ENCODE results near the gene STK10. TPM values are rescaled to one million over a fixed set of nuclear protein-coding genes. Genes with fewer than 3 reads are reported as not detected.

STK10 gene
- total and polyA plus RNA-seq, 2 experiments from 2014 or later: 21.2 to 28.9 TPM

- no peaks in the 10 kb centered on the region for H3F3A ChIP-seq (ENCODE audit: insufficient read depth)
- no peak overlapping the region for H3K9ac ChIP-seq
- in situ Hi-C loops (cut with MboI): loop anchor here (10.0 to 25.0 kb wide), 3 partner anchors 123 to 626 kb away; partner anchors contain the start of gene FGF18
- DNase-seq: no peak
- TF ChIP-seq EZH2 (IDR thresholded peaks at IDR 0.05; ENCODE audit: insufficient read depth, poor library complexity, severe bottlenecking): no peak
- TF ChIP-seq EZH2phosphoT487 (IDR thresholded peaks at IDR 0.05; ENCODE audit: insufficient read depth, low read depth): no peak
- H3K27ac ChIP-seq: no peak overlapping the region
- H3K9me2 ChIP-seq (ENCODE audit: insufficient read depth): no peaks in the 10 kb centered on the region
- no peak overlapping the region for H3K4me3 ChIP-seq
- H3K4me1 ChIP-seq (ENCODE audit: insufficient read depth): no peaks in the 10 kb centered on the region
- H4K20me1 ChIP-seq (ENCODE audit: insufficient read depth): no peaks in the 10 kb centered on the region
- H3K27me3 ChIP-seq (replicated peaks; ENCODE audit: insufficient read depth): no peaks in the 10 kb centered on the region
- no peak overlapping the region for H2AFZ ChIP-seq
- no peaks in the 10 kb centered on the region for H3K36me3 ChIP-seq (ENCODE audit: low read depth)
- no peak overlapping the region for H3K4me2 ChIP-seq (ENCODE audit: unreplicated experiment)
- 77 to 81% methylated on average over 3 of the region's 3 CpGs for WGBS, 2 experiments (ENCODE audit: low coverage in 1 of 2, low lambda C conversion rate in 2 of 2, missing lambda C conversion rate in 2 of 2)
- no peaks in the 10 kb centered on the region for H3K79me2 ChIP-seq (ENCODE audit: insufficient read depth)
- no peaks in the 10 kb centered on the region for H3K9me3 ChIP-seq (ENCODE audit: low read depth)
These were observed 149.9 kb downstream of the STK10 start for GRCh38 chr5:172038167-172038566.

- Histone ChIP-seq H3K4me1 (ENCODE audit: insufficient read depth) (no peaks in the 10 kb centered on the region), H3F3A (ENCODE audit: insufficient read depth) (no peaks in the 10 kb centered on the region), H3K9me2 (ENCODE audit: insufficient read depth) (no peaks in the 10 kb centered on the region), H3K9me3 (ENCODE audit: low read depth) (no peaks in the 10 kb centered on the region), H4K20me1 (ENCODE audit: insufficient read depth) (no peaks in the 10 kb centered on the region), H3K27me3 (replicated peaks; ENCODE audit: insufficient read depth) (no peaks in the 10 kb centered on the region), H3K4me2 (ENCODE audit: unreplicated experiment) (no peak overlapping the region), H3K79me2 (ENCODE audit: insufficient read depth) (no peaks in the 10 kb centered on the region), H3K36me3 (ENCODE audit: low read depth) (no peaks in the 10 kb centered on the region), H3K9ac (no peak overlapping the region), H3K27ac (no peak overlapping the region), H2AFZ (no peak overlapping the region), H3K4me3 (no peak overlapping the region)
- in situ Hi-C loops (cut with MboI): loop anchor here (10.0 to 25.0 kb wide), 3 partner anchors 120 to 623 kb away; partner anchors contain the start of gene FGF18
- WGBS, 2 experiments (ENCODE audit: low coverage in 1 of 2, low lambda C conversion rate in 2 of 2, missing lambda C conversion rate in 2 of 2): 83 to 87% methylated on average over 2 of the region's 2 CpGs
- DNase-seq: no peak
- no peak for TF ChIP-seq EZH2 (IDR thresholded peaks at IDR 0.05; ENCODE audit: insufficient read depth, poor library complexity, severe bottlenecking)
These were observed 153.0 kb downstream of the STK10 start for GRCh38 chr5:172035049-172035448.

GRCh38 chr5:172031894-172032461 lies 156.0 kb downstream of the STK10 start:
- H3K36me3 ChIP-seq (ENCODE audit: low read depth): no peaks in the 10 kb centered on the region
- H3K4me3 ChIP-seq: no peak overlapping the region
- no peaks in the 10 kb centered on the region for H3K9me3 ChIP-seq (ENCODE audit: low read depth)
- no peak overlapping the region for H3K27ac ChIP-seq
- DNase-seq: no peak
- no peaks in the 10 kb centered on the region for H3F3A ChIP-seq (ENCODE audit: insufficient read depth)
- in situ Hi-C loops (cut with MboI): loop anchor here (10.0 to 25.0 kb wide), 3 partner anchors 117 to 620 kb away; partner anchors contain the start of gene FGF18
- H4K20me1 ChIP-seq (ENCODE audit: insufficient read depth): no peaks in the 10 kb centered on the region
- 97 to 99% methylated on average over 4 of the region's 4 CpGs for WGBS, 2 experiments (ENCODE audit: low coverage in 1 of 2, low lambda C conversion rate in 2 of 2, missing lambda C conversion rate in 2 of 2)
- no peak overlapping the region for H3K9ac ChIP-seq
- no peaks in the 10 kb centered on the region for H3K79me2 ChIP-seq (ENCODE audit: insufficient read depth)
- no peaks in the 10 kb centered on the region for H3K9me2 ChIP-seq (ENCODE audit: insufficient read depth)
- TF ChIP-seq EZH2 (IDR thresholded peaks at IDR 0.05; ENCODE audit: insufficient read depth, poor library complexity, severe bottlenecking) (no peak), EZH2phosphoT487 (IDR thresholded peaks at IDR 0.05; ENCODE audit: insufficient read depth, low read depth) (no peak)
- H2AFZ ChIP-seq: no peak overlapping the region
- H3K27me3 ChIP-seq (replicated peaks; ENCODE audit: insufficient read depth): no peaks in the 10 kb centered on the region
- H3K4me1 ChIP-seq (ENCODE audit: insufficient read depth): no peaks in the 10 kb centered on the region
- no peak overlapping the region for H3K4me2 ChIP-seq (ENCODE audit: unreplicated experiment)

GRCh38 chr5:172029876-172030275 lies 158.1 kb downstream of the STK10 start:
- Histone ChIP-seq H3K36me3 (ENCODE audit: low read depth) (no peaks in the 10 kb centered on the region), H3K4me3 (no peak overlapping the region), H3F3A (ENCODE audit: insufficient read depth) (no peaks in the 10 kb centered on the region), H2AFZ (no peak overlapping the region), H3K27me3 (replicated peaks; ENCODE audit: insufficient read depth) (no peaks in the 10 kb centered on the region), H3K4me1 (ENCODE audit: insufficient read depth) (no peaks in the 10 kb centered on the region), H3K79me2 (ENCODE audit: insufficient read depth) (no peaks in the 10 kb centered on the region), H3K9me3 (ENCODE audit: low read depth) (no peaks in the 10 kb centered on the region), H3K9ac (no peak overlapping the region), H3K9me2 (ENCODE audit: insufficient read depth) (no peaks in the 10 kb centered on the region), H4K20me1 (ENCODE audit: insufficient read depth) (no peaks in the 10 kb centered on the region), H3K27ac (no peak overlapping the region), H3K4me2 (ENCODE audit: unreplicated experiment) (no peak overlapping the region)
- no peak for DNase-seq
- in situ Hi-C loops (cut with MboI): loop anchor here (10.0 to 25.0 kb wide), 3 partner anchors 115 to 618 kb away; partner anchors contain the start of gene FGF18
- TF ChIP-seq EZH2 (IDR thresholded peaks at IDR 0.05; ENCODE audit: insufficient read depth, poor library complexity, severe bottlenecking): no peak
- TF ChIP-seq EZH2phosphoT487 (IDR thresholded peaks at IDR 0.05; ENCODE audit: insufficient read depth, low read depth): no peak
